HepG2 (cell line): Measurements from ENCODE around the gene RP2. TPM values are rescaled to one million over a fixed set of nuclear protein-coding genes. Genes with fewer than 3 reads are reported as not detected.

Experiments
- ATAC-seq: fragments of 200-7000 bp; cut with Tn5 transposase; 3 replicates; pipeline ENCODE4 v1.9.1; 2020; ENCODE audit warnings: mild to moderate bottlenecking, moderate library complexity
- BruUV-seq: library from RNA; stranded (reverse); fragments of 400-500 nt; replicated peaks from 2 replicates; lab custom pipeline; 2021; lab: Mats Ljungman, UMichigan
- CTCF ChIA-PET: fragments of 300-600 bp; formaldehyde crosslinking; extraction: SDS; loops from one replicate; lab custom pipeline; 2021; ENCODE audit warnings: low total read pairs, inconsistent platforms, low intra/inter-chr PET ratio; lab: Yijun Ruan, JAX
- POLR2A ChIA-PET: fragments of 350-600 bp; sonication (Branson Sonifier 250); formaldehyde crosslinking; loops from one replicate; lab custom pipeline; 2020; ENCODE audit warnings: antibody characterized with exemption, inconsistent platforms; lab: Yijun Ruan, JAX
- DNase-seq: peaks from one replicate; pipeline ENCODE4 v3.0.0-alpha.2; 2015; ENCODE audit warnings: low spot score
- FAIRE-seq: peaks from 3 replicates; lab custom pipeline; 2011; peaks lifted over from hg19 to GRCh38; lab: Jason Lieb, UNC
- H2AFZ ChIP-seq: one replicate; pipeline ENCODE4 v1.6.1; 2011; ENCODE audit warnings: low read length, inconsistent platforms
- H3K27ac ChIP-seq: fragments of 300-600 bp; 3 replicates; pipeline ENCODE4 v1.8.0; 2011; ENCODE audit warnings: mixed run types, mild to moderate bottlenecking, mixed read lengths, low read length, inconsistent platforms; ENCODE audit not compliant: insufficient read depth; ENCODE audit errors: extremely low read length
- H3K27me3 ChIP-seq, 2 experiments: fragments of 200-600 bp in 1 of 2; 2 replicates in 1 of 2; 3 replicates in 1 of 2; pipeline versions ENCODE4 v1.6.0 to v1.8.0; 2011; ENCODE audit warnings: low read length in 2 of 2, mild to moderate bottlenecking in 2 of 2, moderate library complexity in 2 of 2, inconsistent platforms in 1 of 2; ENCODE audit not compliant: insufficient read depth in 2 of 2, control insufficient read depth in 1 of 2
- H3K36me3 ChIP-seq, 2 experiments: fragments of 200-600 bp in 1 of 2; replicated peaks in 1 of 2; 2 replicates in 1 of 2; 3 replicates in 1 of 2; pipeline versions ENCODE4 v1.5.1 to v1.8.0; 2011; ENCODE audit warnings: low read length in 2 of 2, inconsistent platforms in 1 of 2; ENCODE audit not compliant: insufficient read depth in 2 of 2, control insufficient read depth in 1 of 2
- H3K4me1 ChIP-seq: 2 replicates; pipeline ENCODE4 v1.5.1; 2012; ENCODE audit warnings: low read length, inconsistent platforms; ENCODE audit not compliant: insufficient read depth
- H3K4me2 ChIP-seq: 2 replicates; pipeline ENCODE4 v1.6.0; 2011; ENCODE audit warnings: low read depth, low read length, inconsistent platforms
- H3K4me3 ChIP-seq, 3 experiments: fragments of 200-600 bp in 1 of 3; sonication (generic), shearing (Covaris generic) in 1 of 3; replicated peaks in 1 of 3; 2 replicates each; pipeline ENCODE4 v1.5.1; 2011 to 2016; ENCODE audit warnings: low read length in 3 of 3, inconsistent platforms in 2 of 3, low read depth in 2 of 3, mild to moderate bottlenecking in 2 of 3, control low read depth in 1 of 3, mixed read lengths in 1 of 3; ENCODE audit not compliant: insufficient read depth in 1 of 3
- H3K79me2 ChIP-seq: one replicate; pipeline ENCODE4 v1.6.1; 2011; ENCODE audit warnings: low read length, inconsistent platforms; ENCODE audit not compliant: insufficient read depth
- H3K9ac ChIP-seq: 2 replicates; pipeline ENCODE4 v1.6.0; 2011; ENCODE audit warnings: mild to moderate bottlenecking, low read depth, low read length, inconsistent platforms; ENCODE audit not compliant: insufficient read depth
- H3K9me3 ChIP-seq: 2 replicates; pipeline ENCODE4 v1.5.1; 2012; ENCODE audit warnings: mild to moderate bottlenecking, low read length
- H4K20me1 ChIP-seq: 2 replicates; pipeline ENCODE4 v1.6.0; 2011; ENCODE audit warnings: inconsistent platforms, mild to moderate bottlenecking, low read length, moderate library complexity; ENCODE audit not compliant: insufficient read depth
- ARNTL ChIP-seq: sonication (generic); formaldehyde crosslinking; IDR thresholded peaks from 2 replicates; pipeline ENCODE4 v1.4.0; 2020; ENCODE audit warnings: mild to moderate bottlenecking, missing genetic modification reagents
- BRCA1 ChIP-seq: sonication (generic); formaldehyde crosslinking; IDR thresholded peaks from 2 replicates; pipeline ENCODE4 v1.4.0; 2020; ENCODE audit warnings: missing genetic modification reagents
- EEA1 ChIP-seq: sonication (generic); formaldehyde crosslinking; IDR thresholded peaks from 2 replicates; pipeline ENCODE4 v1.5.1; 2020; ENCODE audit warnings: mild to moderate bottlenecking, missing genetic modification reagents, borderline replicate concordance
- HOXA3 ChIP-seq: sonication (generic); formaldehyde crosslinking; IDR thresholded peaks from 2 replicates; pipeline ENCODE4 v1.5.0; 2020; ENCODE audit warnings: missing genetic modification reagents
- NFE2 ChIP-seq: sonication (generic); formaldehyde crosslinking; IDR thresholded peaks from 2 replicates; pipeline ENCODE4 v1.4.0; 2020; ENCODE audit warnings: missing genetic modification reagents
- PITX1 ChIP-seq: sonication (generic); formaldehyde crosslinking; IDR thresholded peaks from 2 replicates; pipeline ENCODE4 v1.5.1; 2020; ENCODE audit warnings: mild to moderate bottlenecking, missing genetic modification reagents
- RARG ChIP-seq: sonication (generic); formaldehyde crosslinking; IDR thresholded peaks from 2 replicates; pipeline ENCODE4 v1.4.0; 2020; ENCODE audit warnings: low read depth, mild to moderate bottlenecking, missing genetic modification reagents
- SMAD3 ChIP-seq: sonication (generic); formaldehyde crosslinking; IDR thresholded peaks from 2 replicates; pipeline ENCODE4 v1.4.0; 2020; ENCODE audit warnings: missing genetic modification reagents
- TEAD3 ChIP-seq: optimal IDR thresholded peaks from 2 replicates; pipeline ENCODE3; 2016; ENCODE audit warnings: borderline replicate concordance
- ZBTB7B ChIP-seq: sonication (generic); formaldehyde crosslinking; IDR thresholded peaks from 2 replicates; pipeline ENCODE4 v1.4.0; 2020; ENCODE audit warnings: missing genetic modification reagents
- WGBS: methylation state at CpG from one replicate; pipeline ENCODE4 v1.1.6; 2017; ENCODE audit warnings: low lambda C conversion rate; 5-methylcytosine and 5-hydroxymethylcytosine counted together
- in situ Hi-C: cut with HindIII; loops from 2 replicates; pipeline ENCODE4 v1.10.0; 2017; ENCODE audit warnings: low pct_unique_long_range_greater_than_20kb; ENCODE audit not compliant: extremely low pct_ligation_motif_present
- intact Hi-C: fragments of 100-400 bp; cut with micrococcal nuclease; formaldehyde crosslinking; loops from one replicate; pipeline ENCODE4 v1.10.0; 2022; ENCODE audit not compliant: unreplicated experiment
- polyA plus RNA-seq, 8 experiments: library from polyadenylated mRNA; depleted of rRNA in 3 of 8; stranded (reverse) in 7 of 8; unstranded in 1 of 8; fragments of >200 nt; fragmentation: Illumina TruSeq in 4 of 8; extraction: Trizol in 4 of 8; gene quantifications; 2 replicates each; pipeline versions ENCODE4 v1.2.1 to v1.2.3, GENCODE V29; 2011 to 2016; ENCODE audit warnings: low read depth in 4 of 8, missing spikeins in 1 of 8, mixed read lengths in 1 of 8; ENCODE audit not compliant: insufficient read depth in 1 of 8
- total RNA-seq, 5 experiments: library from RNA; depleted of rRNA; stranded (reverse); fragments of >200 nt; fragmentation: Illumina TruSeq; extraction: Trizol; gene quantifications; 2 replicates each; pipeline ENCODE4 v1.2.3, GENCODE V29; 2016; ENCODE audit warnings: low read depth in 1 of 5
- TF ChIP-seq, protein P1 (sequence below): sonication (generic); formaldehyde crosslinking; IDR thresholded peaks from 2 replicates; pipeline ENCODE4 v1.5.0; 2020; ENCODE audit warnings: mild to moderate bottlenecking, missing genetic modification reagents, borderline replicate concordance
- TF ChIP-seq, protein P2 (sequence below): sonication (generic); formaldehyde crosslinking; IDR thresholded peaks from 2 replicates; pipeline ENCODE4 v1.4.0; 2020; ENCODE audit warnings: mild to moderate bottlenecking, low read depth, missing genetic modification reagents
- TF ChIP-seq, protein P3 (sequence below): sonication (generic); formaldehyde crosslinking; IDR thresholded peaks from 2 replicates; pipeline ENCODE4 v1.8.0; 2022; ENCODE audit warnings: mild to moderate bottlenecking, missing genetic modification reagents, moderate library complexity
- TF ChIP-seq, protein P4 (sequence below): IDR thresholded peaks from 2 replicates; pipeline ENCODE4 v1.6.1; 2016; ENCODE audit warnings: low read depth, control low read depth

Gene RP2
- total and polyA plus RNA-seq, 2 of the 13 experiments (the other 11 are each of a cell fraction or from before 2014, with no cell fraction given) = 5.0 to 9.9 TPM

DNA sequence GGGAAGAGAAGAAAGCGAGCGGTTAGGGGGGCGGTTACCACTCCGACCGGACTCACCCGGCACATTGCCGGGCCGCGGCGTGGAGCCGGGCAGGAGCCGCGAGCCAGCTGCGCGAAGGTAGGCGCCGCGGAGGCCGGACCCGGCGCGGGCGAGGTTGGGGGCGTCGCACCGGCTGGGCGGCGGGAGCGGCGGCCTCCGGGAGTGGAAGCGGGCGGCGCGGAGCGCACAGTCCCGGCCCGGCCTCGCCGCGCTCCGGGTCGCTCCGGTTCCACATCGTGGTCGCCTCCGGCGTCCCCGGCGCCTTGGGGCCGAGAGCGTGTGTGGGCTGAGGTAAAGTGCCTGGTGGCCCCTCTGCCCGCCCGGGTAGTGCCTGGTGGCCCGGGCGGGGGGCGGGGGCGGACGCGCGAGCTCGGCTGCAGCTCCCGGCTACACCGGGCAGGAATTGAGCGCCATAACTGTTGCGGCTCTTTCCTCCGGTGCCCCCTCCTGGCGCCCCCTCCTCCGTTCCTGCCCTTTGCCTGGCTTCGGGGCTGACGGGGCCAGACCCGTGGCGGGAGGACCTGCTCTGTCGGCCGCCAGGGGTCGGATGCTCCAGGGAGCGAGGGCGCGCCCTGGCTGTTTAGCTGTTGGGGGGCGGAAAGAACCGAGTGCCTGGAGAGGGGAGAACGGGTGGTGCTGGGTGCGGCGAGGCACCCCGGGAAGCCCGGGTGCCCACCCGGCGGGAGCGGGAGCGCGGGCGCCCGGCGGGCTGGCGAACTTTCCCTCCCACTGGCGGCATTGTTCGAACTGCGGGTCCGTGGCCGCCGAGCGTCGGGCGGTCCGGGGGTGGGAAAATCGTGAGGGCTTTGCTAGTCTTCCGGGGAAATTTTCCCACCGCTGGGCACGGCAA lies 76.0 kb downstream of the RP2 start:
- ATAC-seq (peak; percentile 84), FAIRE-seq (no peak), DNase-seq (peak; percentile 39)
- no peaks in the 10 kb centered on the region for H3K9me3 ChIP-seq
- no peaks in the 10 kb centered on the region for H3K36me3 ChIP-seq
- no peak overlapping the region for H2AFZ ChIP-seq
- 0% methylated on average over 3 of the region's 109 CpGs for WGBS
- peaks cover 3% of the 10 kb centered on the region for H4K20me1 ChIP-seq
- ChIA-PET CTCF (interaction anchor here (0.7 to 1.6 kb wide), 2 partner anchors 9 to 66 kb away, joined by 3 to 4 read pairs; no protein-coding TSS in a partner anchor), POLR2A (interaction anchor here (0.6 to 1.4 kb wide), 4 partner anchors 39 to 62 kb away, joined by 3 to 6 read pairs (median 4); no protein-coding TSS in a partner anchor)
- H3K4me2 ChIP-seq = peak overlapping the region; percentile 76
- H3K27me3 ChIP-seq = no peaks in the 10 kb centered on the region
- H3K4me1 ChIP-seq = peaks cover 45% of the 10 kb centered on the region
- in situ Hi-C loops = loop anchor here (5.0 kb wide), 1 partner anchor 179 kb away; no protein-coding TSS in a partner anchor
- peak overlapping the region; percentile 69 to 76 (median 75) for H3K4me3 ChIP-seq
- BruUV-seq = no TSS peak
- peak overlapping the region; percentile 75 for H3K9ac ChIP-seq
- intact Hi-C loops = loop anchor here (1.0 to 2.0 kb wide), 2 partner anchors 39 to 66 kb away; no protein-coding TSS in a partner anchor
- peak overlapping the region; percentile 68 for H3K27ac ChIP-seq
- peaks cover 43% of the 10 kb centered on the region for H3K79me2 ChIP-seq
- TF ChIP-seq, protein P1, sequence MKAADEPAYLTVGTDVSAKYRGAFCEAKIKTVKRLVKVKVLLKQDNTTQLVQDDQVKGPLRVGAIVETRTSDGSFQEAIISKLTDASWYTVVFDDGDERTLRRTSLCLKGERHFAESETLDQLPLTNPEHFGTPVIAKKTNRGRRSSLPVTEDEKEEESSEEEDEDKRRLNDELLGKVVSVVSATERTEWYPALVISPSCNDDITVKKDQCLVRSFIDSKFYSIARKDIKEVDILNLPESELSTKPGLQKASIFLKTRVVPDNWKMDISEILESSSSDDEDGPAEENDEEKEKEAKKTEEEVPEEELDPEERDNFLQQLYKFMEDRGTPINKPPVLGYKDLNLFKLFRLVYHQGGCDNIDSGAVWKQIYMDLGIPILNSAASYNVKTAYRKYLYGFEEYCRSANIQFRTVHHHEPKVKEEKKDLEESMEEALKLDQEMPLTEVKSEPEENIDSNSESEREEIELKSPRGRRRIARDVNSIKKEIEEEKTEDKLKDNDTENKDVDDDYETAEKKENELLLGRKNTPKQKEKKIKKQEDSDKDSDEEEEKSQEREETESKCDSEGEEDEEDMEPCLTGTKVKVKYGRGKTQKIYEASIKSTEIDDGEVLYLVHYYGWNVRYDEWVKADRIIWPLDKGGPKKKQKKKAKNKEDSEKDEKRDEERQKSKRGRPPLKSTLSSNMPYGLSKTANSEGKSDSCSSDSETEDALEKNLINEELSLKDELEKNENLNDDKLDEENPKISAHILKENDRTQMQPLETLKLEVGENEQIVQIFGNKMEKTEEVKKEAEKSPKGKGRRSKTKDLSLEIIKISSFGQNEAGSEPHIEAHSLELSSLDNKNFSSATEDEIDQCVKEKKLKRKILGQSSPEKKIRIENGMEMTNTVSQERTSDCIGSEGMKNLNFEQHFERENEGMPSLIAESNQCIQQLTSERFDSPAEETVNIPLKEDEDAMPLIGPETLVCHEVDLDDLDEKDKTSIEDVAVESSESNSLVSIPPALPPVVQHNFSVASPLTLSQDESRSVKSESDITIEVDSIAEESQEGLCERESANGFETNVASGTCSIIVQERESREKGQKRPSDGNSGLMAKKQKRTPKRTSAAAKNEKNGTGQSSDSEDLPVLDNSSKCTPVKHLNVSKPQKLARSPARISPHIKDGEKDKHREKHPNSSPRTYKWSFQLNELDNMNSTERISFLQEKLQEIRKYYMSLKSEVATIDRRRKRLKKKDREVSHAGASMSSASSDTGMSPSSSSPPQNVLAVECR (CRISPR knock-in tag) = peak; percentile 51; the same call in 1 of the 2 replicates
- TF ChIP-seq, protein P2, sequence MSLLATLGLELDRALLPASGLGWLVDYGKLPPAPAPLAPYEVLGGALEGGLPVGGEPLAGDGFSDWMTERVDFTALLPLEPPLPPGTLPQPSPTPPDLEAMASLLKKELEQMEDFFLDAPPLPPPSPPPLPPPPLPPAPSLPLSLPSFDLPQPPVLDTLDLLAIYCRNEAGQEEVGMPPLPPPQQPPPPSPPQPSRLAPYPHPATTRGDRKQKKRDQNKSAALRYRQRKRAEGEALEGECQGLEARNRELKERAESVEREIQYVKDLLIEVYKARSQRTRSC (CRISPR knock-in tag) = no peak
- 0 out of 2 replicates have a peak, but pooled peaks have one; percentile 23 for TF ChIP-seq SMAD3 (CRISPR knock-in tag)
- 0 out of 2 replicates have a peak, but pooled peaks have one; percentile 39 for TF ChIP-seq ZBTB7B (CRISPR knock-in tag)
- TF ChIP-seq EEA1 = no peak
- TF ChIP-seq NFE2 (CRISPR knock-in tag) = no peak
- no peak for TF ChIP-seq RARG (CRISPR knock-in tag)
- no peak for TF ChIP-seq TEAD3 (CRISPR knock-in tag)
- TF ChIP-seq, protein P3, sequence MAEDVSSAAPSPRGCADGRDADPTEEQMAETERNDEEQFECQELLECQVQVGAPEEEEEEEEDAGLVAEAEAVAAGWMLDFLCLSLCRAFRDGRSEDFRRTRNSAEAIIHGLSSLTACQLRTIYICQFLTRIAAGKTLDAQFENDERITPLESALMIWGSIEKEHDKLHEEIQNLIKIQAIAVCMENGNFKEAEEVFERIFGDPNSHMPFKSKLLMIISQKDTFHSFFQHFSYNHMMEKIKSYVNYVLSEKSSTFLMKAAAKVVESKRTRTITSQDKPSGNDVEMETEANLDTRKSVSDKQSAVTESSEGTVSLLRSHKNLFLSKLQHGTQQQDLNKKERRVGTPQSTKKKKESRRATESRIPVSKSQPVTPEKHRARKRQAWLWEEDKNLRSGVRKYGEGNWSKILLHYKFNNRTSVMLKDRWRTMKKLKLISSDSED (CRISPR knock-in tag) = no peak
- TF ChIP-seq BRCA1 (CRISPR knock-in tag) = no peak
- TF ChIP-seq HOXA3 (CRISPR knock-in tag) = 0 out of 2 replicates have a peak, but pooled peaks have one; percentile 22
- no peak for TF ChIP-seq PITX1
- TF ChIP-seq, protein P4, sequence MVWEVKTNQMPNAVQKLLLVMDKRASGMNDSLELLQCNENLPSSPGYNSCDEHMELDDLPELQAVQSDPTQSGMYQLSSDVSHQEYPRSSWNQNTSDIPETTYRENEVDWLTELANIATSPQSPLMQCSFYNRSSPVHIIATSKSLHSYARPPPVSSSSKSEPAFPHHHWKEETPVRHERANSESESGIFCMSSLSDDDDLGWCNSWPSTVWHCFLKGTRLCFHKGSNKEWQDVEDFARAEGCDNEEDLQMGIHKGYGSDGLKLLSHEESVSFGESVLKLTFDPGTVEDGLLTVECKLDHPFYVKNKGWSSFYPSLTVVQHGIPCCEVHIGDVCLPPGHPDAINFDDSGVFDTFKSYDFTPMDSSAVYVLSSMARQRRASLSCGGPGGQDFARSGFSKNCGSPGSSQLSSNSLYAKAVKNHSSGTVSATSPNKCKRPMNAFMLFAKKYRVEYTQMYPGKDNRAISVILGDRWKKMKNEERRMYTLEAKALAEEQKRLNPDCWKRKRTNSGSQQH (CRISPR knock-in tag) = no peak
- TF ChIP-seq ARNTL = no peak
